Body of pancreas (tissue), 4 donors: ENCODE results near the gene SAPCD2.

ENCODE experiments used
- POLR2A ChIP-seq, 3 donors: fragments of 450-650 bp; IDR thresholded peaks; one replicate each; pipeline ENCODE4 v1.6.1; 2016; ENCODE audit warnings: antibody characterized with exemption in 3 of 3, mild to moderate bottlenecking in 2 of 3
- TF ChIP-seq, protein P1 (sequence below), 7 experiments: fragments of 450-650 bp in 4 of 7; fragments of 200-600 bp in 3 of 7; sonication (generic) in 3 of 7; IDR thresholded peaks; one replicate each; pipeline ENCODE4 v1.5.1; 2016 to 2019; ENCODE audit warnings: antibody characterized with exemption in 7 of 7

DNA sequence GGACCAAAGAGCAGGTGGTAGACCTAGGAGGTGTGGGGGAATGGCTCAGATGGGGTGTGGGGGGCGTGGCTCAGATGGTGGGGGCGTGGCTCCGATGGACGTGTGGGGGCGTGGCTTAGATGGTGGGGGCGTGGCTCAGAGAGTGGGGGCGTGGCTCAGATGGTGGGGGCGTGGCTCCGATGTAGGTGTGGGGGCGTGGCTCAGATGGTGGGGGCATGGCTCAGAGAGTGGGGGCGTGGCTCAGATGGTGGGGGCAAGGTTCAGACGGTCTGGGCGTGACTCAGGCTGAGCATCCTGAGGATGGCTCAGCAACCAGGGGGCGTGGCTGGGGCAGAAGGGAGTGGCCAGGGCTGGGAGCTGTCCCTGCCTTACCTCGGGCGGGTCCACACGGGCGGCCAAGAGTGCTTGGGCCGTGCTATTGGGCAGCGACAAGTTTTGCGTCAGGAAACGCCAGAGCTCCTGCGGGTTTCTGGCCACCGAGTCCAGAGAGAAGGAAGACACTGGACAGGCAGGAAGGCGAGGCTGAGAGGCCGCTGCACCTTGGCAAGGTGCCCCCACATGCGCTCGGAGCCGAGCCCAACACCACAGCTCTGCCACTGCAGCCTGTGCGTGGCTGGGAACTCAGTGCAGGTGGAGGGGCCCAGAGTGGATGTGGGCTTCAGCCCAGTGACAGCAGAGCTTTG, 48.2 kb downstream of the SAPCD2 start:
- TF ChIP-seq, protein P1, sequence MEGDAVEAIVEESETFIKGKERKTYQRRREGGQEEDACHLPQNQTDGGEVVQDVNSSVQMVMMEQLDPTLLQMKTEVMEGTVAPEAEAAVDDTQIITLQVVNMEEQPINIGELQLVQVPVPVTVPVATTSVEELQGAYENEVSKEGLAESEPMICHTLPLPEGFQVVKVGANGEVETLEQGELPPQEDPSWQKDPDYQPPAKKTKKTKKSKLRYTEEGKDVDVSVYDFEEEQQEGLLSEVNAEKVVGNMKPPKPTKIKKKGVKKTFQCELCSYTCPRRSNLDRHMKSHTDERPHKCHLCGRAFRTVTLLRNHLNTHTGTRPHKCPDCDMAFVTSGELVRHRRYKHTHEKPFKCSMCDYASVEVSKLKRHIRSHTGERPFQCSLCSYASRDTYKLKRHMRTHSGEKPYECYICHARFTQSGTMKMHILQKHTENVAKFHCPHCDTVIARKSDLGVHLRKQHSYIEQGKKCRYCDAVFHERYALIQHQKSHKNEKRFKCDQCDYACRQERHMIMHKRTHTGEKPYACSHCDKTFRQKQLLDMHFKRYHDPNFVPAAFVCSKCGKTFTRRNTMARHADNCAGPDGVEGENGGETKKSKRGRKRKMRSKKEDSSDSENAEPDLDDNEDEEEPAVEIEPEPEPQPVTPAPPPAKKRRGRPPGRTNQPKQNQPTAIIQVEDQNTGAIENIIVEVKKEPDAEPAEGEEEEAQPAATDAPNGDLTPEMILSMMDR (IDR thresholded peaks at IDR 0.05): no peak
- no peak for TF ChIP-seq POLR2A (IDR thresholded peaks at IDR 0.05)
